ENCODE measurements around the gene FAM177A1. TPM values are rescaled to one million over a fixed set of nuclear protein-coding genes. Genes with fewer than 3 reads are reported as not detected.
"Not testable (repeated sequence)": the region's sequence is repeated elsewhere in the genome, so short reads cannot be mapped to it uniquely, and the experiment has no call there.

Gene FAM177A1
- polyA plus RNA-seq, 1 donor from 2014 or later: 124 TPM

GRCh38 chr14:35061113-35061791, 15.2 kb downstream of the FAM177A1 start:
- not testable (repeated sequence) for H3K36me3 ChIP-seq (ENCODE audit: insufficient read depth, low read length); H3K9ac ChIP-seq (ENCODE audit: low read length); H3K27me3 ChIP-seq (ENCODE audit: insufficient read depth, low read depth, low read length); H3K9me2 ChIP-seq (ENCODE audit: insufficient read depth, low read length); H4K20me1 ChIP-seq (ENCODE audit: insufficient read depth); H3F3A ChIP-seq (ENCODE audit: insufficient read depth, low read length, poor library complexity, severe bottlenecking); H3K27ac ChIP-seq (ENCODE audit: low read length); H3K4me3 ChIP-seq (ENCODE audit: low read length); H3K79me2 ChIP-seq (replicated peaks; ENCODE audit: insufficient read depth, low read length); H3K4me2 ChIP-seq (ENCODE audit: low read length); H3K9me3 ChIP-seq (ENCODE audit: low read length); H2AFZ ChIP-seq (ENCODE audit: low read depth, low read length)

- not testable (repeated sequence) for H3K9me2 ChIP-seq (ENCODE audit: insufficient read depth, low read length); H3K27ac ChIP-seq (ENCODE audit: low read length); H3F3A ChIP-seq (ENCODE audit: insufficient read depth, low read length, poor library complexity, severe bottlenecking); H4K20me1 ChIP-seq (ENCODE audit: insufficient read depth); H3K79me2 ChIP-seq (replicated peaks; ENCODE audit: insufficient read depth, low read length); H2AFZ ChIP-seq (ENCODE audit: low read depth, low read length); H3K9me3 ChIP-seq (ENCODE audit: low read length); H3K27me3 ChIP-seq (ENCODE audit: insufficient read depth, low read depth, low read length); H3K36me3 ChIP-seq (ENCODE audit: insufficient read depth, low read length); H3K4me3 ChIP-seq (ENCODE audit: low read length); H3K9ac ChIP-seq (ENCODE audit: low read length); H3K4me2 ChIP-seq (ENCODE audit: low read length)
Observed at GRCh38 chr14:35065731-35066130, 19.7 kb downstream of the FAM177A1 start.

- TF ChIP-seq EP300 (conservative IDR thresholded peaks at IDR 0.05; ENCODE audit: poor library complexity, severe bottlenecking) (no peak), CTCF (IDR thresholded peaks at IDR 0.05; ENCODE audit: poor library complexity, severe bottlenecking) (no peak), SMC3 (conservative IDR thresholded peaks at IDR 0.05; ENCODE audit: poor library complexity) (no peak), RAD21 (conservative IDR thresholded peaks at IDR 0.05) (no peak), EZH2 (IDR thresholded peaks at IDR 0.05; ENCODE audit: borderline replicate concordance, insufficient read depth, low read length, poor library complexity, severe bottlenecking) (no peak), REST (IDR thresholded peaks at IDR 0.05; ENCODE audit: borderline replicate concordance) (no peak), MXI1 (conservative IDR thresholded peaks at IDR 0.05; ENCODE audit: poor library complexity, severe bottlenecking) (no peak), TAF1 (IDR thresholded peaks at IDR 0.05; ENCODE audit: low read depth) (no peak), POLR2AphosphoS5 (IDR thresholded peaks at IDR 0.05) (no peak)
- Histone ChIP-seq H3K79me2 (replicated peaks; ENCODE audit: insufficient read depth, low read length) (no peaks in the 10 kb centered on the region), H3F3A (ENCODE audit: insufficient read depth, low read length, poor library complexity, severe bottlenecking) (no peaks in the 10 kb centered on the region), H3K9me3 (ENCODE audit: low read length) (no peaks in the 10 kb centered on the region), H3K9ac (ENCODE audit: low read length) (no peak overlapping the region), H3K36me3 (ENCODE audit: insufficient read depth, low read length) (peaks cover 8% of the 10 kb centered on the region), H4K20me1 (ENCODE audit: insufficient read depth) (no peaks in the 10 kb centered on the region), H2AFZ (ENCODE audit: low read depth, low read length) (no peak overlapping the region), H3K4me2 (ENCODE audit: low read length) (no peak overlapping the region), H3K9me2 (ENCODE audit: insufficient read depth, low read length) (no peaks in the 10 kb centered on the region), H3K4me3 (ENCODE audit: low read length) (no peak overlapping the region), H3K27ac (ENCODE audit: low read length) (no peak overlapping the region), H3K27me3 (ENCODE audit: insufficient read depth, low read depth, low read length) (no peaks in the 10 kb centered on the region)
Observed at GRCh38 chr14:35068238-35069012, 22.4 kb downstream of the FAM177A1 start.

Data from neural cell (in vitro differentiated cells).